HG02970 (cell line): ENCODE measurements around the gene ABCA3.

Experiments
- ATAC-seq: cut with Tn5 transposase; IDR thresholded peaks from one replicate; pipeline ENCODE4 v1.9.1; 2021; ENCODE audit warnings: mild to moderate bottlenecking, moderate library complexity, moderate number of reproducible peaks; ENCODE audit not compliant: unreplicated experiment, low FRiP score

The ABCA3 gene

DNA sequence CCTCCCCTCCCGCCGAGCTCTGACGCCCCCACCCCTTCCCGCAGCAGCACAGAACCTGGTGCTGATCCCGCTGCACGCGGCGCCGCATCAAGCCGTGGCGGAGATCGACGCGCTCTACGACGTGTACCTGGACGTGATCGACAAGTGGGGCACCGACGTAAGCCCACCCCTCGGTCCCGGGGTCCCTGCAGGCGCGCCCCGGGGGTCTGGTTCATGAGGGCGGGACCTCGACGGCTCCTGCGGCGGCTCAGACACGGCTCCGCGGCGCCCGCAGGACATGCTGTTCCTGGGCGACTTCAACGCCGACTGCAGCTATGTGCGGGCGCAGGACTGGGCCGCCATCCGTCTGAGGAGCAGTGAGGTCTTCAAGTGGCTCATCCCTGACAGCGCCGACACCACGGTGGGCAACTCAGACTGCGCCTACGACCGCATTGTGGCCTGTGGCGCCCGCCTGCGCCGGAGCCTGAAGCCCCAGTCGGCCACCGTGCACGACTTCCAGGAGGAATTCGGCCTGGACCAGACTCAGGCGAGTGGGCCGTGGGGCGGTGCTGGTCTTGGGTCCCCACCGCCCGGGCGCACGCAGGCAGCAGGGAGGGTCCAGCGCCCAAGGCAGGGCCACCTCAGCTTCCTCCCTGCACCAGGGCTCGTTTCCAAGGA, 102.9 kb downstream of the ABCA3 start:
- ATAC-seq = no peak

DNA sequence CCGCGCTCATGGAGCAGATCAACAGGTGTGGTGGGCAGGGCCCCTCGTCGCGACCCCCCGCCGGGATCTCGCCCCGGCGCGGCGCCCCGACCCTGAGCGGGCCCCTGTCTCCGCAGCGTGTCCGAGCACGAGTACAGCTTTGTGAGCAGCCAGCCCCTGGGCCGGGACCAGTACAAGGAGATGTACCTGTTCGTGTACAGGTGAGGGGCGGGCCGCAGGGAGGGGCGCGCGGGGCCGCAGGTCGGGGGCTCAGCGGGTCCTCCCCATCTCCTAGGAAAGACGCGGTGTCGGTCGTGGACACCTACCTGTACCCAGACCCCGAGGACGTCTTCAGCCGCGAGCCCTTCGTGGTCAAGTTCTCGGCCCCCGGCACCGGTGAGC, 103.4 kb downstream of the ABCA3 start:
- ATAC-seq = no peak

- no peak for ATAC-seq
Measured at GRCh38 chr16:2236337-2237101, 104.0 kb downstream of the ABCA3 start, which contains the start of gene DNASE1L2. DNASE1L2 (plus strand) TSS chr16:2236444; CDS start chr16:2236817, 373 bp downstream.

- ATAC-seq = no peak
Measured at GRCh38 chr16:2235695-2236336, 104.7 kb downstream of the ABCA3 start.

- no peak for ATAC-seq
Measured at GRCh38 chr16:2235234-2235651, 105.3 kb downstream of the ABCA3 start.

DNA sequence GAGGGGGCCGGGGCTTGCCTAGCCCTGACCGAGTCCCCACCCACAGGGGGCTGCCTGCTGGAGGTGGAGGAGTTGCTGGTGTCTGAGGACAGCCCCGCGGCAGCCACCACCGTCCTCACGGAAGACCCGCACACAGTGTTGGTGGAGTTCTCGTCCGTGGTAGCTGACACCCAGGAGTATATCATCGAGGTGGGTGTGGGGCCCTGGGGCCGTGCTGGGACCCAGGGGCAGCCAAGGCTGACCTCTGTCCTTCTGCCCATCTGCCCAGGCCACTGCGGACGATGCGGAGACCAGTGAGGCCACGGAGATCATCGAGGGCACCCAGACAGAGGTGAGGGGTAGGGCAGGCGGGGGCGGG, 105.7 kb downstream of the ABCA3 start:
- ATAC-seq = no peak

DNA sequence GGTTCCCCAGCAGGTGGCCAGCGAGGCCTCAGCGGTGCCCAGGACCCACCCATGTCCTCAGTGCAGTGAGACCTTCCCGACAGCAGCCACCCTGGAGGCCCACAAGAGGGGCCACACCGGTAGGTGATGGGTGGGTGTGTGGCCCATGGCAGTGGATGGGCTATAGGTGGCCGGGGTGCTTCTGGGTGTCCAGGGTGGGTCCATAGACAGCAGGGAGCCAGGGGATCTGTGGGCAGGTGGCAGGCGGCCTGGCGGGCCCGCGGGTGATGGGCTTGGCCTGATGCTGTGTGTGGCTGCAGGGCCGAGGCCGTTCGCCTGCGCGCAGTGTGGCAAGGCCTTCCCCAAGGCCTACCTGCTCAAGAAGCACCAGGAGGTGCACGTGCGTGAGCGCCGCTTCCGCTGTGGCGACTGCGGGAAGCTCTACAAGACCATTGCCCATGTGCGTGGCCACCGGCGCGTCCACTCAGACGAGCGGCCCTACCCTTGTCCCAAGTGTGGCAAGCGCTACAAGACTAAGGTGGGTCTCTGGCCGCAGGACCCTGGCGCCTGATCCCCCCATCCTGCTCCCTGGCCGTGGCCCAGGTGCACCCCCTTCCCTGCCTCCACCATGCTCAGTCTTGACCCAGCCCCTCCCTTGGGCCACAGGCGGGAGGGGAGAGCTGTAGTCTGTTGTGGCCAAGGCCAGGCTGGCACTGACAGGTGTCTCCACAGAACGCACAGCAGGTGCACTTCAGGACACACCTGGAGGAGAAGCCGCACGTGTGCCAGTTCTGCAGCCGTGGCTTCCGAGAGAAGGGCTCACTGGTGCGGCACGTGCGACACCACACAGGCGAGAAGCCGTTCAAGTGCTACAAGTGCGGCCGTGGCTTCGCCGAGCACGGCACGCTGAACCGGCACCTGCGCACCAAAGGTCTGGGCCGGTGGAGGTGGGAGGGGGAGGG, 106.4 kb downstream of the ABCA3 start:
- ATAC-seq = no peak

- no peak for ATAC-seq
Measured at GRCh38 chr16:2233046-2233775, 107.3 kb downstream of the ABCA3 start.

DNA sequence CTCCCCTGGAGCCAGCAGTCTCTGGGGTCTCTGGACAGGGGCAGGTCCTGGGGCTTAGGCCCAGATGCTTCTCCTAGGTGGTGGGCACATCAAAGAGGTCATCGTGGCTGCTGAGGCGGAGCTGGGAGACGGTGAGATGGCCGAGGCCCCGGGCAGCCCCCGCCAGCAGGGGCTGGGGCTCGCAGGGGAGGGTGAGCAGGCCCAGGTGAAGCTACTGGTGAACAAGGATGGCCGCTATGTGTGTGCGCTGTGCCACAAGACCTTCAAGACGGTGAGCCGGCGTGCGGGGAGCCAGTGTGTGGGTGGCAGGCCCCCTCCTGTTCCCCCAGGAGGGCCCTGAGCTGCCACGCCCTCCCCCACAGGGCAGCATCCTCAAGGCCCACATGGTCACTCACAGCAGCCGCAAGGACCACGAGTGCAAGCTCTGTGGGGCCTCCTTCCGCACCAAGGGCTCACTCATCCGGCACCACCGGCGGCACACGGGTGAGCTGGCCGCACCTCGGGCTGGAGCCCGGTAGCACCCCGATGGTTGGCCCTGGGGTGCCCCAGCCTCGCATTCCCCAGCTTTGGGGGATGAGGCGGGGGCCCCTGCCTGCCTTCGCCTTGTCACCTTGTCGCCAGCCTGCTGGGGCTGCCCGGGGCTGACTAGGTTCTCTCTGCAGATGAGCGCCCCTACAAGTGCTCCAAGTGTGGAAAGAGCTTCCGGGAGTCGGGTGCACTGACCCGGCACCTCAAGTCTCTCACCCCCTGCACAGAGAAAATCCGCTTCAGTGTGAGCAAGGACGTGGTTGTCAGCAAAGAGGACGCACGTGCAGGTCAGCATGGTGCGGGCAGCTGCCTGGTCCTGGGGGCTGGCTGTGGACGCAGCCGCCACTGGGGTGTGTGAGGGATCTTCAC, 108.2 kb downstream of the ABCA3 start:
- no peak for ATAC-seq

DNA sequence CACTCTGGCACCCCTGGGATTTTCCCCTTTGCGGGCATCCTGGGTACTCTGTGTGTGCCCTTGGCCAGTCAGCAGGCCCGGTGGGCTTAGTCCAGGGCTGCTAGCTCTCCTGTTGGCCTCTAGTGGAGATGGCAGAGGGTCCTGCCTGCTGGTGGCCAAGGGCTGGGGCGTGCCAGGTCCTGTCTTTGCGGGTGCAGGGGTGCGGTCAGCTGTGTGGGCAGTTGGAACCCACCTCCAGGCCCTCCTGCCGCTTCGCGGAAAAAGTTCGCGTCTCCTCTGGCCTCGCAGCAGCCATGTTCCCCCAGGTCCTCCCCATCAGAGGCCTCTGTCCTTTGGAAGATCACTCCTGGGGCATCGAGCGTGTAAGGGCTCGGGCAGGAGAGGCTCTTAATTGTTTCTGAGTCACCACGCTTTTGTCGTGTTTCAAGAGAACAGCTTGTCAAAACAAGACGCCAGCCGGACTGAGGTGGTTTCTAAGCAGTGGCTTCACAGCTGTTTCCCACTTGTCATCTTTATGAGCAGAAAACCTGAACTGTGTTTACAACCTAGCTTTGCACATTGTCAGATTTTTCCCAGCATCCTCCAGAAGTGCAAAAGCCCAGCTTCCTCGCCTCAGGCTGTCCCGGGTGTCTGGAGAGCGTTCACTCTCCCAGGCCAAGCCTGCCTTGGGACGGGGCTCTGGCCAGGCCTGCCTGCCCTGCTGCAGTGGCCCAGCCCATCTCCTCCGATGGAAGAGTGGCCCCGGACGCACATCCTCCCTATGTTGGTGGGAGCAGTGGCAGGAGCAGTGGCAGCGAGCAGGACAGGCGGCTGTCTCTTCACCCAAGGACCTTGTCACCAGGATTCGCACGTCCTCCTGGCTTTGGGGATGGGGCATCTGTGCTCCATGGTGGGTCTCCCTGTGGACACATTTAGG, 109.3 kb downstream of the ABCA3 start:
- no peak for ATAC-seq

DNA sequence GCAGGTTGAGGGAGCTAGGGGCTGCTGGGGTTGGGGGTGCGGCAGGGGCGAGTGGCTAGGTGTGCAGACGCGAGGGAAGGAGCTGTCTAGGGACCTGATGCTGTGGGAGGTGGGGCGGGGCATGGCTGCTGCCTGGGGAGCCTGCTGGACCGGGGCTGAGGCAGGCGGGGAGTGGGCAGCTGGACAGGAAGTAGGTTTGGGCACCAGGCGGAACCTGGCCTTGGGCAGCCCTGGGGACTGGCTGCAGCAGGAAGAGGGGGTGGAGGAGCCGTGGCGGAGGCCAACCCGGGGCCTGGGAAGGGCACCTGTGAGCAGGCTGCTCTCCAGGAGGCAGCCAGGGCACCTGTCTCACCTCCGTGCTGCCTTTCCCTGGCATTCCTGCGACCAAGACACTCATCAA, 110.2 kb downstream of the ABCA3 start:
- no peak for ATAC-seq

GRCh38 chr16:2229632-2230250, 110.8 kb downstream of the ABCA3 start:
- no peak for ATAC-seq

- no peak for ATAC-seq
Measured at GRCh38 chr16:2229091-2229490, 111.4 kb downstream of the ABCA3 start.

DNA sequence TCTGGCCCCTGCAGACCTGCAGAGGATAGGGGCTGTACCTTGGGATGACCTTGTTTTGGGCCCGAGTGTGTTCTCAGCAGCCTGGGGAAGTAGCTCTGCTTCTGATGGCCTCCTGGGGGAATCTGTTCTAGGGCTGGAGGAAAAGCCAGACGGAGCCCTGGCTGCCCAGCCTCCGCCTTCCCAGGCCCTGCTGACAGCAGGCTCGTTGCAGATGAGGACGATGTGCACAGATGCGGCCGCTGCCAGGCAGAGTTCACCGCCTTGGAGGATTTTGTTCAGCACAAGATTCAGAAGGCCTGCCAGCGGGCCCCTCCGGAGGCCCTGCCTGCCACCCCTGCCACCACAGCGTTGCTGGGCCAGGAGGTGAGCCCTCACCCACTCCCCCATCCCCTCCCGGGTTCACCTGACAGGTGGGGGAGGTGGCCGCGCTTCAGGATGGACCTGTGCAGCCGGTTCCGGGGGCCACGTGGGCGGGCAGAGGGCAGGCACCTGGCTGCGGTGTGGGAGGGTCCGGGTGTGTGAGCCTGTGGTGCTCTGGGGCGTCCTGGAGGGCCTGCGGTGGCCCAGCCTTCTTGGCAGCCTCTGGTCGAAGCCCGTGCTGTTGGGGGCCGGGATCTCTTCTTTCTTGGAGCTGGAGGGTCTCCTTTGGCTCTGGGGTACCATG, 112.2 kb downstream of the ABCA3 start:
- no peak for ATAC-seq

DNA sequence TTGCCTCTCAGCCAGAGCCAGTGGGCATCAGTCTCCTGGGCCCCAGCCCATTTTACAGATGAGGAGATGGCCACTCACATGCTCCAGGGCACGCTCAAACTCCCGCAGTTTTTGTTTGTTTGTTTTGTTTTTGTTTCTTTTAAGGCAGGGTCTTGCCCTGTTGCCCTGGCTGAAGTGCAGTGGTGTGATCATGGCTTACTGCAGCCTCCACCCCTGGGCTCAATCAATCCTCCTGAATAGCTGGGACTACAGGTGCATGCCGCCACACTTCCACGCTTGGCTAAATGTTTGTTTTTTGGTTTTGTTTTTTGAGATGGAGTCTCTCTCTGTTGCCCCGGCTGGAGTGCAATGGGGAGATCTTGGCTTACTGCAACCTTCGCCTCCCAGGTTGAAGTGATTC, 113.6 kb downstream of the ABCA3 start:
- no peak for ATAC-seq

- no peak for ATAC-seq
Measured at GRCh38 chr16:2226245-2226793, 114.2 kb downstream of the ABCA3 start.
